Loucy (cell line): Measurements from ENCODE around the gene VAT1L.

ENCODE experiments used
- H2AFZ ChIP-seq: fragments of 200-600 bp; sonication (generic); 2 replicates; pipeline ENCODE4 v1.6.0; 2016; ENCODE audit warnings: antibody characterized with exemption, mild to moderate bottlenecking, low read length, moderate library complexity
- H3F3A ChIP-seq: fragments of 200-600 bp; 2 replicates; pipeline ENCODE4 v1.6.0; 2016; ENCODE audit warnings: antibody characterized with exemption, low read depth, mild to moderate bottlenecking
- H3K27me3 ChIP-seq: fragments of 200-600 bp; sonication (generic); 2 replicates; pipeline ENCODE4 v1.6.1; 2014; ENCODE audit warnings: low read length, mild to moderate bottlenecking; ENCODE audit not compliant: insufficient read depth, poor library complexity, severe bottlenecking
- H3K36me3 ChIP-seq: fragments of 200-600 bp; sonication (generic); 2 replicates; pipeline ENCODE4 v1.6.1; 2016; ENCODE audit warnings: low read length; ENCODE audit not compliant: insufficient read depth
- H3K4me1 ChIP-seq: fragments of 200-600 bp; sonication (generic); 2 replicates; pipeline ENCODE4 v1.5.1; 2014; ENCODE audit warnings: low read length, mild to moderate bottlenecking; ENCODE audit not compliant: insufficient read depth, poor library complexity, severe bottlenecking
- H3K4me2 ChIP-seq: fragments of 200-600 bp; sonication (generic); 2 replicates; pipeline ENCODE4 v1.6.0; 2014; ENCODE audit warnings: antibody characterized with exemption, low read length, low read depth, mild to moderate bottlenecking; ENCODE audit not compliant: poor library complexity, severe bottlenecking
- H3K4me3 ChIP-seq: fragments of 200-600 bp; sonication (generic); 2 replicates; pipeline ENCODE4 v1.5.1; 2014; ENCODE audit warnings: low read length, mild to moderate bottlenecking, mixed read lengths; ENCODE audit not compliant: poor library complexity, severe bottlenecking
- H3K79me2 ChIP-seq: fragments of 200-600 bp; sonication (generic); 2 replicates; pipeline ENCODE4 v1.6.1; 2014; ENCODE audit warnings: low read length; ENCODE audit not compliant: insufficient read depth
- H3K9ac ChIP-seq: fragments of 200-600 bp; sonication (generic); 2 replicates; pipeline ENCODE4 v1.6.0; 2014; ENCODE audit warnings: mild to moderate bottlenecking, low read depth, low read length, moderate library complexity; ENCODE audit not compliant: poor library complexity, severe bottlenecking
- H3K9me2 ChIP-seq: fragments of 200-600 bp; sonication (generic); replicated peaks from 2 replicates; pipeline ENCODE4 v1.6.1; 2016; ENCODE audit warnings: low read depth, low read length, mixed read lengths
- H3K9me3 ChIP-seq: fragments of 200-600 bp; sonication (generic); 2 replicates; pipeline ENCODE4 v1.6.1; 2014; ENCODE audit warnings: mild to moderate bottlenecking, antibody characterized with exemption, low read length, low read depth; ENCODE audit not compliant: insufficient read depth
- H4K20me1 ChIP-seq: fragments of 200-600 bp; sonication (generic); 2 replicates; pipeline ENCODE4 v1.6.0; 2014; ENCODE audit warnings: antibody characterized with exemption, low read length, mild to moderate bottlenecking; ENCODE audit not compliant: insufficient read depth, poor library complexity, severe bottlenecking
- CTCF ChIP-seq: fragments of 200-600 bp; sonication (generic); conservative IDR thresholded peaks from 2 replicates; pipeline ENCODE4 v1.5.1; 2014; ENCODE audit warnings: mild to moderate bottlenecking, antibody characterized with exemption, low read length
- EZH2phosphoT487 ChIP-seq: fragments of 200-600 bp; IDR thresholded peaks from 2 replicates; pipeline ENCODE4 v1.6.1; 2018; ENCODE audit warnings: antibody characterized with exemption, mild to moderate bottlenecking, moderate library complexity, borderline replicate concordance

VAT1L gene

GRCh38 chr16:77955127-77955526, 166.8 kb downstream of the VAT1L start:
- Histone ChIP-seq H3K9ac (no peak overlapping the region), H3K36me3 (no peaks in the 10 kb centered on the region), H3K4me2 (no peak overlapping the region), H2AFZ (no peak overlapping the region), H3K79me2 (no peaks in the 10 kb centered on the region), H3K9me2 (no peaks in the 10 kb centered on the region), H3K9me3 (no peaks in the 10 kb centered on the region), H3K27me3 (no peaks in the 10 kb centered on the region), H3F3A (no peaks in the 10 kb centered on the region), H4K20me1 (no peaks in the 10 kb centered on the region), H3K4me1 (no peaks in the 10 kb centered on the region), H3K4me3 (no peak overlapping the region)
- TF ChIP-seq CTCF (no peak), EZH2phosphoT487 (no peak)

DNA sequence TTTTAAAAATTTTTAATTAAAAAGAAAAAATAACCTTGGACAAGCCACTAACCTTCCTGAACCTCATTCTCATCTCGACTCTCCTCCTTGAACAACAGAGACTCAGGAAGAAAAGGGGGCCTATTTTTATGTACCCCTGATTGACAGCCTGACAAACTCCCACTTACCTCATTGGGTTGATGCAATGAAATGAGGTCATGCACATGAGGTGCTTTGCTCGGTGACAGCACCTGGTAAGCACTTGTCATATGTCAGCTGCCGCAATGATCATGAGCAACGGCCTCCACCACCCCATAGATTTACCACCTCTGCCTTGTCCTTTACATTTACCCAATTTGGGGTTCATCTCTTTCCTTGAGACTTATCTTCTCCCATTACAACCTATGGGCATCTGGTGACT, 167.9 kb downstream of the VAT1L start:
- no peaks in the 10 kb centered on the region for H3K36me3 ChIP-seq
- H3K9me2 ChIP-seq = no peaks in the 10 kb centered on the region
- H3F3A ChIP-seq = no peaks in the 10 kb centered on the region
- TF ChIP-seq CTCF = no peak
- TF ChIP-seq EZH2phosphoT487 = no peak
- no peaks in the 10 kb centered on the region for H3K9me3 ChIP-seq
- H4K20me1 ChIP-seq = no peaks in the 10 kb centered on the region
- H3K79me2 ChIP-seq = no peaks in the 10 kb centered on the region
- H3K4me3 ChIP-seq = no peak overlapping the region
- H3K9ac ChIP-seq = no peak overlapping the region
- no peaks in the 10 kb centered on the region for H3K4me1 ChIP-seq
- H2AFZ ChIP-seq = no peak overlapping the region
- no peak overlapping the region for H3K4me2 ChIP-seq
- no peaks in the 10 kb centered on the region for H3K27me3 ChIP-seq

- no peak for TF ChIP-seq EZH2phosphoT487
- no peak for TF ChIP-seq CTCF
- no peaks in the 10 kb centered on the region for H3K4me1 ChIP-seq
- no peaks in the 10 kb centered on the region for H4K20me1 ChIP-seq
- H3K4me3 ChIP-seq = no peak overlapping the region
- H3K36me3 ChIP-seq = no peaks in the 10 kb centered on the region
- H3K79me2 ChIP-seq = no peaks in the 10 kb centered on the region
- no peaks in the 10 kb centered on the region for H3F3A ChIP-seq
- H3K9me3 ChIP-seq = no peaks in the 10 kb centered on the region
- H3K9ac ChIP-seq = no peak overlapping the region
- H3K27me3 ChIP-seq = no peaks in the 10 kb centered on the region
- H3K9me2 ChIP-seq = no peaks in the 10 kb centered on the region
- no peak overlapping the region for H2AFZ ChIP-seq
- H3K4me2 ChIP-seq = no peak overlapping the region
Measured at GRCh38 chr16:77960766-77961165, 172.4 kb downstream of the VAT1L start.
